Measurements from ENCODE around the gene USP35.
"Not testable (repeated sequence)": the region's sequence is repeated elsewhere in the genome, so short reads cannot be mapped to it uniquely, and the experiment has no call there.

GRCh38 chr11:78233046-78233445 lies 44.3 kb downstream of the USP35 start:
- TF ChIP-seq CTCF, POLR2A (IDR thresholded peaks at IDR 0.05): not testable (repeated sequence)
